Hematopoietic multipotent progenitor cell treated with erythropoietin and hydrocortisone succinate and interleukin-3 and kit ligand, for 4 days (in vitro differentiated cells): ENCODE results near the gene PIK3R6.
A peak's percentile ranks its signal among the peaks of the same experiment; 100 is the strongest.

ENCODE experiments used
- DNase-seq: peaks from one replicate; pipeline ENCODE4 v3.0.0-alpha.2; 2015

The PIK3R6 gene

GRCh38 chr17:8867361-8867981 lies at the start of gene PIK3R6:
Gene PIK3R6, minus strand, starts transcription at chr17:8867674. Its CDS starts 17,880 bp downstream, at chr17:8849794.
- peak; percentile 73 for DNase-seq

GRCh38 chr17:8916466-8916865 lies 49.0 kb upstream of the PIK3R6 start:
- DNase-seq, result no peak

GRCh38 chr17:8914554-8914953 lies 47.1 kb upstream of the PIK3R6 start:
- no peak for DNase-seq

GRCh38 chr17:8913879-8914278 lies 46.4 kb upstream of the PIK3R6 start:
- DNase-seq, result no peak

GRCh38 chr17:8913091-8913490 lies 45.6 kb upstream of the PIK3R6 start:
- DNase-seq, result no peak

- DNase-seq, result no peak
Measured at GRCh38 chr17:8912084-8912981, 44.9 kb upstream of the PIK3R6 start.

GRCh38 chr17:8910969-8911604 lies 43.6 kb upstream of the PIK3R6 start:
- no peak for DNase-seq

- DNase-seq, result no peak
Measured at GRCh38 chr17:8909586-8910270, 42.3 kb upstream of the PIK3R6 start.

GRCh38 chr17:8905331-8905730 lies 37.9 kb upstream of the PIK3R6 start:
- no peak for DNase-seq

- DNase-seq, result no peak
Measured at GRCh38 chr17:8904686-8905085, 37.2 kb upstream of the PIK3R6 start.

GRCh38 chr17:8904201-8904600 lies 36.7 kb upstream of the PIK3R6 start:
- DNase-seq, result no peak

GRCh38 chr17:8900626-8901585 lies 33.4 kb upstream of the PIK3R6 start:
- DNase-seq, result peak; percentile 72

- DNase-seq, result no peak
Measured at GRCh38 chr17:8900207-8900606, 32.7 kb upstream of the PIK3R6 start.

GRCh38 chr17:8898636-8899035 lies 31.2 kb upstream of the PIK3R6 start:
- DNase-seq, result no peak

- DNase-seq, result peak; percentile 62
Measured at GRCh38 chr17:8898126-8898525, 30.7 kb upstream of the PIK3R6 start.

- no peak for DNase-seq
Measured at GRCh38 chr17:8896641-8897635, 29.5 kb upstream of the PIK3R6 start.

- no peak for DNase-seq
Measured at GRCh38 chr17:8896087-8896486, 28.6 kb upstream of the PIK3R6 start.

GRCh38 chr17:8894673-8895578 lies 27.5 kb upstream of the PIK3R6 start:
- DNase-seq, result peak; percentile 92

GRCh38 chr17:8894202-8894671 lies 26.8 kb upstream of the PIK3R6 start:
- DNase-seq, result no peak
